Vagina (tissue), 2 donors: ENCODE data around the gene TNRC6C.

ENCODE experiments used
- CTCF ChIP-seq, 3 experiments: fragments of 450-650 bp in 2 of 3; fragments of 200-600 bp in 1 of 3; sonication (generic) in 1 of 3; IDR thresholded peaks; one replicate each; pipeline ENCODE4 v1.5.1; 2017 to 2019; ENCODE audit warnings: antibody characterized with exemption in 3 of 3, mild to moderate bottlenecking in 2 of 3, moderate library complexity in 2 of 3
- POLR2A ChIP-seq, 2 donors: fragments of 450-650 bp; IDR thresholded peaks; one replicate each; pipeline ENCODE4 v1.6.1; 2017; ENCODE audit warnings: antibody characterized with exemption in 2 of 2, mild to moderate bottlenecking in 2 of 2, moderate library complexity in 2 of 2

GRCh38 chr17:77923776-77924513 is 34.6 kb upstream of the TNRC6C start:
- no peak for TF ChIP-seq CTCF (IDR thresholded peaks at IDR 0.05)
- no peak for TF ChIP-seq POLR2A (IDR thresholded peaks at IDR 0.05)
